NCI-H2107 (cell line): ENCODE measurements around the gene SERPINB6.
"Not testable (repeated sequence)": the region's sequence is repeated elsewhere in the genome, so short reads cannot be mapped to it uniquely, and the experiment has no call there.

Source experiments
- DNase-seq: peaks from one replicate; lab custom pipeline; 2025; lab: John Stamatoyannopoulos, UW

The SERPINB6 gene

GRCh38 chr6:2977799-2978590 lies 6.6 kb upstream of the SERPINB6 start:
- no peak for DNase-seq

GRCh38 chr6:2977290-2977689 lies 5.9 kb upstream of the SERPINB6 start:
- DNase-seq = no peak

DNA sequence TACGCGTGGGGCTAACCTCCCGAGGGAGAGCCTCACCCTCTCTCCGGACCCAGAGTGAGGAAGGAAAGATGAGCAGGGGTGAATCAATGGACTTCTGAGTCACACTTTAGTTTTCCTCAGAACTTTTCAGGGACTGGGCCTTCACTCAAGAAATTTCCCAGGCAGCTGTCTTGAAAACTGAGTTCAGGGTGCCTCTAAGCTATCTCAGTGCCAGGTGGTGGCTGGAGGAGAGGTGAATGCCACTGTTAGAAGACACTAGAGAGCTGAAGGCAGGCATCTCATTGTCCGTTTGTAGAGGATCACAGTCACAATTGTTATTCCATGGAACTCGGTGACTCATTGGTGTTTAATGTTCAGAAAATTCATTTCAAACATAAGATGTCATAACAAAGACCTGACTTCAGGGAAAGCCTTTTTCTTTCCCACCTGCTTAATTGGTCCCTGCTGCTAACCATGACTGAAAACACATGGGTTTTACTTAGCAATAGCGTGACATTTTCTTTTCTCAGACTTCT lies 5.3 kb upstream of the SERPINB6 start:
- DNase-seq = no peak

DNA sequence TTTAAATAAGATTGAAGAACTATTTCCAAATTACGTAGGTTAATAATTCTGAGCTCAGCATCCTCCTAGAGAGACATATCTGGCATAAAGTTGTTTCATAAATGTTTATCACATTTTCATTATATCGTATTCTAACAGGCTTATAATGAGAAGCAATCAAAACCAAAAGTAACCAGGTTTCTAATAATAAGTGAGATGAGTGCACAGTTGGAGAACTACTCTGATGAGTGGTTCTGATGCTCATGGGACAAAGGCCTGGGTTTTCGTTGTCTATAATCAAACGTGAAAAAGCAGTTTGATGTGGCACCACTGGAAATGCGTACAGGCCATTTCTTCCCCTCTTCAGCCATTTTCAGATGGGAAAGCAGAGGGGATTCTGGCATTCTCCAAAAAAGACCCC lies 4.7 kb upstream of the SERPINB6 start:
- DNase-seq = no peak

DNA sequence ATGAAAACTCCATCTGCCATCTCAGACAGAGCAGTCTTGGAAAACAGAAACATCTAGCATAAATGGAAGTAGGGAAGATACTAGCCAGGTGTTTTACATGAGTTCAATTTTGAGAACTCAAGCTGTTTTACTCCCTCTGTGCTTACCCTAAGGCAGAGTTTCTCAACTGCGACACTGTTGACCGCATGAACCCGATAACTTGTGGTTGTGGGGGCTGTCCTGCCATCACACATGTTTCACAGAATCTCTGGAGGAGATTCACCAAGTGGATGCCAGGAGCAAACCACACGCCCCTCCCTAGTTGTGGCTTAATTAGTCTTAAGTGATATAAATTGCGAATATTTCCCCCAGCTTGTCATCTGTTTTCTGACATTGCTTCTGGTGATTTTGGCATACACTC lies 2.3 kb upstream of the SERPINB6 start:
- no peak for DNase-seq

- not testable (repeated sequence) for DNase-seq
These were observed 1.8 kb upstream of the SERPINB6 start for GRCh38 chr6:2973180-2973579.

DNA sequence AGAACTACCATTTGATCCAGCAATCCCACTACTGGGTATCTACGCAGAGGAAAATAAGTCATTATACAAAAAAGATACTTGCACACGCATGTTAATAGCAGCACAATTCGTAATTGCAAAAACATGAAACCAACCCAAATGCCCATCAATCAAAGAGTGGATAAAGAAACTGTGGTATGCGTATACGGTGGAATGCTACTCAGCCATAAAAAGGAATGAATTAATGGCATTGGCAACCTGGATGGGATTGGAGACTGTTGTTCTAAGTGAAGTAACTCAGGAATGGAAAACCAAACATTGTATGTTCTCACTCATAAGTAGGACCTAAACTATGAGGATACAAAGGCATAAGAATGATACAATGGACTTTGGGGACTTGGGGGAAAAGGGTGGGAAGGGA lies 1.3 kb upstream of the SERPINB6 start:
- DNase-seq = not testable (repeated sequence)

- DNase-seq = not testable (repeated sequence)
These were observed 786 bp upstream of the SERPINB6 start for GRCh38 chr6:2972219-2972487.

DNA sequence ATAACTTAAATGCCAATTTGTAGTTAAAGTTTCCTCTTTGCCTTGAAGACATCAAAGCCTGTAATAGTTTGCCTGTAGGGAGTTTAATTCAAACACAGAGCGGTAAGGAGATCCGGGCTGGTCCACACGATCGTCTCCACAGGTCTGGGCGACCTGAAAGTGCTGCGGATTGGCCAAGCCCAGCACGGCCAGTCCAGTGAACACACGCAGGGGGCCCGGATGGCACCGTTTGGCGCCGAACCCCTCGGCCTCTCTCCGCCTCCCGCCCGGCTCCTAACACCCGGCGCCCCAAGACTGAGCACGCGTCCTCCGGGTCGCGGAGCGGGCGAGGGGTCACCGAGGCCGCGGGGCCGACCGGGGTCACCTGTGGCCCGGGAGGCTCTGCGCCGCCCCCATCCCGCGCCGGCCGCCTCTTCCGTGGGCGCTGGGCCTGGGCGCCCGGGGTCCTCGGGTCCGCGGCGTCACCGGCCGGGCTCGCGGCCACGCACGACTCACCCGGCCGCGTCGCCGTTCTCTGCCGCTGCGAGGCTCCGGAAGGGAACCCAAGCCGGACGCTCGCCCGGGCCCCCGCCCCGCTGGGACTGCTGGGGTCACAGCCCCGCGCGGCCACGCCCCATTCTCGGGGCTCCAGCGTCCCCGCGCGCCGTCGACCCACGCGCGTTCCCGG lies 481 bp downstream of the SERPINB6 start:
- DNase-seq = no peak

DNA sequence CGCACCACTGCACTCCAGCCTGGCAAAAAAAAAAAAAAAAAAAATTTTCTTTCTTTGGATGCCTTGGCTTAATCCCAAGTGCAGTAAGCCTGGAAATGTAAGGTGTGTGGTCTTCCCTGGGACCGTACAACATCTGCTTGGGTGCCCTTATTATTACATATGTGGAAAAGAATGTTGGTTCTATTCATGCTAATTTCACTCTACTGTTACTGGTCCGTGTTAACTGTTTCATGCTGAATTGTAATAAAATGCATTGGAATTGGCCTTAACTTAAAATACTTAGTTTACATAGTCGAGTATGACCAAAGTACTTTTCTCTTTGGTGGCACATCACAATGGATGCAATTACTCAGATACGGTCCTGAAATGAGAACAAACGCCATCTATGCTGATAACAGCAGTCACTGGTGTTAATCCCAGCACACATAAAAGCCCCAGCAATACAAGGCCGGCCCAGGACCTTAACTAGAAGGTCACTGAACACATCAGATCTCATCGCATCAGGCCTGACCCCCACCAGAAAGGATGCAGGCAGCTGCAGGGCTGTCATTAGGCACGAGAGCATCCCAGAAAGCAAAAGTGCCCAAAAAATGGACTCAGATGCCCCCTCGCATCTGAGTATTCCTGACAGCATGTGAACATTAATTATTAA lies 1.2 kb downstream of the SERPINB6 start:
- no peak for DNase-seq

DNA sequence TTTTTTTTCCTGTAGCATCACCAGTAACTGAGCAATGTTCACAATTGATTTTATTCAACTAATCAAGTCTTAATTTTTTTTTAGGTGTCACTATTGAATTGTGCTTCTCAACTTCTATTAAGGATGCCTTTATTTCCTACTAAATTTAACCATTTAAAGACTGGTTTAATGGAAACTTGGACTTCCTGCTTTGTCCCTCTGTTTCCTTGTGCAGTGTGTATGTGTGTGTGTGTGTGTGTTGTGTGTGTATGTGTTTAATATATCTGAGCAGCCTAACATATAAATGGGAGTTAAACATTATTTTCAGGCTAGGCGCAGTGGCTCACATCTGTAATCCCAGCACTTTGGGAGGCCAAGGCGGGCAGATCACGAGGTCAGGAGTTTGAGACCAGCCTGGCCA lies 1.8 kb downstream of the SERPINB6 start:
- no peak for DNase-seq

DNA sequence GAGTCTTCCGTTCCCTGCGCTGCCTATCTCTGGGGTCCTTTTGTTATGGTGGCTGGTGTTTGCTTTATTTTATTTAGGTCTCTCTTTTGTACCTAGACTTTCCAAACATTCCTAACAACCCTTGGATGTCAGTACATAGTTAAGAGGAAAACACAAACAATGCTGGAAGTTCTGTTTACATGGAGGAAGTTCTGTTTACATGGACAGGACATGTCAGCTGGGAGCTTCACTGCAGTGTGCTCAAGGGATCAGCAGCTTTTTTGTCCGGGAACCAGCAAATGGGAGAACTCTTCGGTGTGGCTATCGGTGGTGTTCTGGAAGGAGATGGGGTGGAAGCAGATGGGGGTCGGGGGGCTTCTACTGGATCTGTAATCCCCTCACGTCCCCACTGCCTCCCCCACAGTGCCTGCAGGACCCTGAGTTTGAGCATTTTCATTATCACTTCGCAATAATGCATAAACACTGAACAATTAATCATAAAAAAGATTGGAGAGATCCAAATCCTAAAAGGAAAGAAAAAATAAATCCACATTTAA lies 2.7 kb downstream of the SERPINB6 start:
- no peak for DNase-seq

DNA sequence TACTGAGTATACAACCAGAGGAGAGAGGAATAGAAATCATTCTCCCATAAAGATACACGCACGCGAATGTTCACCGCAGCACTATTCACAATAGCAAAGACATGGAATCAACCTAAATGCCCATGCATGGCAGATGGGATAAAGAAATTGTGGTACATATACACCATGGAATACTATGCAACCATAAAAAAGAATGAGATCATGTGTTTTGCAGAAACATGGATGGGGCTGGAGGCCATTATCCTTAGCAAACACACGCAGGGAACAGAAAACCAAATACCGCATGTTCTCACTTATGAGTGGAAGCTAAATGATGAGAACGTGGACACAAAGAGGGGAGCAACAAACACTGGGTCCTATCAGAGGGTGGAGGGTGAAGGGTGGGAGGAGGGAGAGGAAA lies 3.4 kb downstream of the SERPINB6 start:
- no peak for DNase-seq

GRCh38 chr6:2966347-2966746 lies 5.0 kb downstream of the SERPINB6 start:
- no peak for DNase-seq

DNA sequence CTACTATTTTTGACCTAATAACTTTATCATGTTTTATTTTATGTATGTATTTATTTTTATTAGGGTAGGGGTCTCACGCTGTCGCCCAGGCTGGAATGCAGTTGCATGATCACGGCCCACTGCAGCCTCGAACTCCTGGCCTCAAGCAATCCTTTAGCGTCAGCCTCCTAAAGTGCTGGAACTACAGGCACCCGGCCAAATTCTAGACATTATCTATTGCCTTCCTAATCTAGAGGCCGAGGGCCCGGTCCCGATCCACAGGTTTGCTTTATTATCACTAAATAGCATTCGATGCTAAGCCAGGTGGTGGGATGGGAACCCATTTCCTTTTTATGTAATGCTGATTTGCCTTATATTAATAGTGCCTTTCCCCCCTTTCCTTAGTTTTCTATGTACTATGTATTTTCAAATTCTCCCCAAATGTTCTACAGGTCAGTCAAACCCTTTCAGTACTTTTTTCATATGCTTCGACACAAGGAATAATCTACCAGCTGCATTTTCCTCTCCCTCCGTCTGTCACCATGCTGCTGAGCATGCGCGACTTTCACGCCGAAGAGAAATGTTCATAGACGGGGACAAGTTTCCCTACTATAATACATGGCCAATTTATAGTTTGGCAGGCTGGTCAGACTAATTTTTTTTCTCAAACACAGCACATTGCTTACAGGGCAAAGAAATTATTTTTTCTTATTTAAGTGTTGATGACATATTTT lies 6.4 kb downstream of the SERPINB6 start:
- DNase-seq = no peak

DNA sequence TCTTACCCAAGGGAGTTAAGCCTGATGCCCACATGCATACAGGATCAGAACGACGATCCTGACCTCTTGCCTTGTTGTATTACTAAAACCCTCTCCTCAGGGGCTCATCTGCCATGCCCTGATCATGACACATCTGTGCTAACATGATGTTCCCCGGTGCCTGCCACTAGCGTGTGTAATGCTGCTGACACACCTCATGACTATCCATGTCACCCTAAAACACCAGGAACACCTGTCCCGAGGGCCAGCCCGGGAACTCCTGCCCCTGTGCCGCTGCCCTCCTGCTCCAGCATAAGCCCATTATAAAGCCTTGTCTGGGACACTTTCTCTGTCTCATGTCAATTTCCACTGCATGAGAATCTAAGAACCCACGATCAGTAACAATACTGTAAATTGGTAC lies 7.6 kb downstream of the SERPINB6 start:
- DNase-seq = no peak

DNA sequence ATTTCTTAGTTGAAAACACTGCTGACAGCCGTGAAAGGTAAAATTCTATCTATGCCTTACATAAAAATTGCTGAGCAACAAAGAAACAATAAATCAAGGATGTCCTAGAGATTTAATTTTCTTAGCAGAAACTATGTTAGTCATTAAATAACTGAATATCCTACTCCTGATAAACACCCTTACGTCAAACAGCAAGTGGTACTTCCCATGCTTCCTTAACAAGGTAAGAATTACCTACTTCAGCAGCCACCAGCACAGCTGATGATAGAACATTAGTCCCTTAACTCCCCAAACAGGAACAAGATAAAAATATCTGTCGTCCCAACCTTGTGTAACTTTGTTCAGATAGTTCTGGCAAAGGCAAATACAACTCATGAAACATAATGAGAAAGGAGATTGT lies 8.7 kb downstream of the SERPINB6 start:
- no peak for DNase-seq

DNA sequence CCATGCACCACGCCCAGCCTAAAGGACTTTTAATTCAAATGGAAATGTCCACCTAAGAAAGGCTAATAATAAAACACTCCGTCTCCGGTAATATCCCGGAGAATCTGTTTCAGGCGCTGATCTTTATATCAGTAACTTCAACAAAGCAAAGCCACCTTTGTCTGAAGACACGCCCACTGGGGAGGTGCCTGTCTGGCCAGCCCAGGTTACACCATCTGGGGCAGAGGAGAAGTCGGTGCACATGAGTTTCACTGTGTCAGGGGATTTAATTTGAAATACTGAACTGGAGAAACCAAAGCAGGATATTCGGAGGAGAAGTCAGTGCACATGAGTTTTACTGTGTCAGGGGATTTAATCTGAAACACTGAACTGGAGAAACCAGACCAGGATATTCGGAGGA lies 9.4 kb downstream of the SERPINB6 start:
- DNase-seq = no peak

DNA sequence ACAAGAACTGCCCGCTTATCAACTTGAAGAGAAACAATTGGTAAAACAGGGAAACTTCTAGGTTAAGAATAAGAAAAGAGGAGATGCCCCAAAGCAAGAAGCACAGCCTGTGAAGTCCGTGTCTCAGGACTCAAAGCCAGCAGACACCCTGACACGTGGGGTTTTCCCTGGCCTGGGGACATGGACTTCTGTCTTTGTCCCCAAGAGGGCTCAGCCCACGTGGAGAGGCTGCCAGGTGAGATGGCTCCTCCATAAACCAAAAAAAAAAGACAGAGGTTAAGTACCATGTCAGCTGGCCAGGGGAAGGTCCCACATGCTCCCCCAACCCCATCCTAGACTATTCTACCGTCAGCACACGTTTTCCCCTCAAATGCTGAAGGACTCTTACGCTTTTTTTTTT lies 9.9 kb downstream of the SERPINB6 start:
- no peak for DNase-seq

DNA sequence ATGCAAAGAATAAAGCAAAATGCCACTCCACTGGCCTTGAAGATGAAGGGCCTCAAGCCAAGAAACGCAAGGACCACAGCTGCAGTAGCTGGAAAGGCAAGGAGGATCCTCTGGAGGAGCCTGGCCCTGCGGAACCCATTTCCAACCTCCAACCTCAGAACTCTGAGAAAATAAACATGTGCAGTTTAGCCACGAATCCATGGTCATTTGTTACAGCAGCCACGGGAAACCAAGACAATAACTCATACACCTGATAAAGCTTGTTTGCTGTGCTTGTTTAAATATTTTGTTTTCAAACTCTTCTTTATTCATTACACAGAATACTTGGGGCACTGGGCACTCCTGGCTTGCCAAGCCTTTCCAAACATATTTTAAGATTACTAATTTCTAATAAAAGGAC lies 10.4 kb downstream of the SERPINB6 start:
- DNase-seq = no peak

GRCh38 chr6:2959909-2960719 lies 11.3 kb downstream of the SERPINB6 start:
- DNase-seq = no peak

- DNase-seq = no peak
These were observed 12.6 kb downstream of the SERPINB6 start for GRCh38 chr6:2958776-2959175.
